GM19324 (cell line): Measurements from ENCODE around the gene MYL3.
"Not testable (repeated sequence)": the region's sequence is repeated elsewhere in the genome, so short reads cannot be mapped to it uniquely, and the experiment has no call there.

ENCODE experiments used
- ATAC-seq: cut with Tn5 transposase; IDR thresholded peaks from one replicate; pipeline ENCODE4 v1.9.1; 2021; ENCODE audit warnings: mild to moderate bottlenecking, moderate library complexity; ENCODE audit not compliant: unreplicated experiment, low FRiP score

MYL3 gene

DNA sequence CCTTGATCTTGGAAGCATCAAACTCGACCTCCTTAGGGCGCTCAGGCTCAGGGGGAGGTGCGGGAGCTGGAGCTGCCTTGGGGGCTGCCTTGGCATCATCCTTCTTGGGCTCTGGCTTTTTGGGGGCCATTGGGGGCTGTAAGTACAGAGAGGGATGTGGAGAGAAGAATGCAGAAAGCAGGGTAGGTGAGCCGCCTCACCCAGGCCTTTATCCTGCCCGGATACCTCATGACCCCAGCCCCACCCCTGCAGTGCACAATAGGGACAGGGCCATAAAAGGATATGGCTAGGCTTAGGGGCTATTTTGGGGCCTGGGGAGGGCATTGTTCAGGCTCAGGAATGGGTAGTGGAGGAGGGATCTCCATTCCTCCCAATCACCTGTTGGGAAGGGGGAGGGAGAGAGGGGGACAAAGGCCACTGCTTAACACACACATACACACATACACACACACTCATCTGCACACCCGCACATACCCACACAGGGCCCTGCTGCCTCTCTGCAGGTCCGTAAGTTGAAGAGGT is at the start of gene MYL3:
MYL3 (minus strand) TSS at position 184 of the 522 bp plus-strand sequence; CDS start at position 130, 54 bp downstream.
- ATAC-seq, result no peak

DNA sequence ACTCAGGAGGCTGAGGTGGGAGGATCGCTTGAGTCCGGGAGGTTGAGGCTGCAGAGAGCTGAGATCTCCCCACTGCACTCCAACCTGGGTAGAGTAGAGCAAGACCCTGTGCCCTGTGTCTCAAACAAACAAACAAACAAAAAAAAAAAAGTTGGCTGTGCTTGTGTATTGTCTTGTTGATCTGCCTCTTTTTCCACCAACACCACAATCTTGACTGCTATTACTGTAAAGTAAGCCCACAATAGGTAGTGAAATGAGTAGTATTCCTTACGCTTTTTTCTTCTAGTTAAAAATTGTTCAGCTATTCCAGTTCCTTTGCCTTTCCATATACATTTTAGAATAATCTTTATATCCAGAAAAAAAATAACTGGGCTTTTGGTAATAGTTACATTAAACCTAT is 49.7 kb upstream of the MYL3 start:
- no peak for ATAC-seq

DNA sequence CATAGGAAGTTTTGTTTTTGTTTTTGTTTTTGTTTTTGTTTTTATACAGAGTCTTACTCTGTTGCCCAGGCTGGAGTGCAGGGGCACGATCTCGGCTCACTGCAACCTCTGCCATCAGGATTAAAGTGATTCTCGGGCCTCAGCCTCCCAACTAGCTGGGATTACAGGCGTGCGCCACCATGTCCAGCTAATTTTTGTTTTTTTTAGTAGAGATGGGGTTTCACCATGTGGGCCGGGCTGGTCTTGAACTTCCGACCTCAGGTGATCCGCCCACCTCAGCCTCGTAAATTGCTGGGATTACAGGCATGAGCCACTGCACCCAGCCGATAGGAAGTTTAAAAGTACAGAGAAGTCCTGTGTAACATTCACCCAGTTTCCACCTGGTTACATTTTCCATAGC is 47.7 kb upstream of the MYL3 start:
- ATAC-seq, result not testable (repeated sequence)

DNA sequence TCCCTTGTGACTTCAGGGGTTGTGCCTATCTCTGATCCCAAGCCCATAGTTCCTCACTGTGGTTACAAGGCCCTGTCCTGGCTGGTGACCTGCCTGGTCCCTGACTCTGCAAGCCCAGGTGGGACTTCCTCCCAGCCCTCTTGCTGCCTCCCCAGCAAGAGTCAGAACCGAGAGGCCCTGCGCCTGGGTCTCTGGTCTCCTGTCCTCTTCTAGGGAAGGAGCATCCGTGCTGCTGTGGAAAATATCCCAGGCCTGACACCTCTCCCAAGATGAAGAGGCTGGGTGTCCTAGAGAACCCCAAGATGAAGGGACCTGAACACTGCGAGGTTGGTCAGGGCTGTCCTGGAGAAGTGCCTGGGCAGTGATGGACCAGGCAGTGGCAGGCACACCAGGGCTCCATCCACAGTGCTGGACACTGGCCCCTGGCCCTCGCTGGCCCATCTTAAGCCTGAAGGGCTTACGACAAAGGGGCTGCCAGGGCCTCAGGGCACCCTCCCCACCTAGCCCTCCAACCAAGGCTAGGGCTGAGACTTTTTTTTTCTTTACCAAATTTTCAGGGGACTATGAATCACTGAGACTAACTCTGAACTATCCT is 47.0 kb upstream of the MYL3 start:
- no peak for ATAC-seq

DNA sequence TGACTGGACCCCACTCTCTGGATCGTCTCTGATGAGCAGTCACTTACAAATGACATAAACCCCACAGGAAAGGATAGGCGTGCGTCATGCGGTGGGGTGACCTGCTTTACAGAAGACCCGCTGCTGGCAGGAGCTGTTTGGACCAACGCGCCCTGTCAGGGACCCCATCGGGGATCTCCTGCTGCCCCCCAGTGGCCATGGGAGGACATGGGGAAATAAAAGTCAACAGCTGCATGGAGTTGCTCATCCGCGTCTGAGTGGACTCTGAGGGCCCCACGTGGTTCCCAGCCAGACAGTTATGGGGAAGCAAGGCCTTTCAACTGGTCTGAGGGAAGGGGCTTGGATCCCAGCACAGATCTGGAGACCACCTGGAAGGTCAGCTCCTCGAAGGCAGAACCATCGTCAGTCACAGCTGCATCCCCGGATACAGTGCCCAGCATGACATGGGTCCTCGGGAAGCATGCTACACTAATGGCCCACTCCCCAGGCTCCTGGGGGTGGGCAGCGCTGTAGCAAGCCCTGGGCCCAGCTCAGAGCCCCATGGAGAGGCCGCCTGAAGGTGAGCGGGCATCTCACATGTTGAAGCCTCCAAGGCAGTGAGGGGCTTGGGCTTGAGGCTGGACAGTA is 46.4 kb upstream of the MYL3 start:
- ATAC-seq, result no peak

DNA sequence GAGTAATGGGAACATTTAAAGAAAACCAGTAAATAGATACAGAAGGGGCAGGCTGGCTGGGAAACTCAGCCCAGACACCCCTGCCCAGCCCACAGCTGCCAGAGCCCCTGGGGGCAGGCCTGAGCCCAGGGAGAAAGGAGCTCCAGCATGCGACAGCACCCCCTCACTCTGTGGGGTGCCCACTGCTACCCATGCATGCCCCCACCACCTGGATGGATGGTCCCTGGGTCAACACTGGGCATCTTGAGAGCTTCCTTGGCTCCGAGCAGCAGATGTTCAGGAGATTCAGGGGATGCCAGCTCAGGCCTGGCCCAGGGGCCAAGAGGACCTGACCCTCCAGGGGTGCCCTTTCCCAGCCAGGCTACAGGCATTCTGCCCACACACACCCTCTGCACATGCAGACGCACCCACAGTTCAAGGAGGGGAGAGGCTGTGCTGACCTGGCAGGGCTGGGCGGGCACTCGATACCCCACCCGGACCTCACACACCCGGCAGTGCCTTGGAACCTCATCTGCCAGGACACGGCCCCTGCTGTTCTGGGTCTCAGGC is 45.8 kb upstream of the MYL3 start:
- ATAC-seq, result no peak

DNA sequence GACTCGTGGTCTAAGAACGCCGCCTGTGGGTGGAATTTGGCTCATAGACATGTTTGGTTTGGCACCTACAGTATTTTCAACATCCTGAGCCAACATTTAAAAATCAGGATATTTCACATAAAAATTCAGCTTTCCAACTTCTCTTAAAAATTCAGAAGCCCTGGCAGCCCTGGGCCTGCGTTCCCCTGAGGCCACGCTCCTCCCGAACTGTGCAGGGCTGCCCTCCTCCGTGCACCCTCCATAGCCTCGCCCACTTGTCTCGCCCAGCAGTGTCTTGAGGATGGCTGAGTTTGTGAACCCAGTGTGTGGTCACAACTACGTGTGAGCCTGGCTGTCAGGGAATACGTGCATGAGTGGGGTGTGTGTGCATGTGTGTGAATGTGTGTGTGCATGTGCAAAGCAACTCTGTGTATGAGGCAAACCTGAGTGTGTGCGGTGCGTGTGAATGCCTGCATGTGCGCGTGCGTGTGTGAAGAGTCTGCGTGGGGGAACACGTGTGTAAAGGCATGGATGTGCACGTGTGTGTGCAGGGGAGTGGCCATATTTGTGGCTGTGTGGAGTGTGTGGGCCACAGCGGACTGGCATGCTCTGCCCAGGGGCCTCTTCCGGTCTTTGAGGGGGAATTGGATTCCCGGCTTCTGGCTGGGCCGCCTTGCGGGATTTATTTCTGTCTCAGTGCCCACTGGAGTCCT is 45.2 kb upstream of the MYL3 start:
- ATAC-seq, result no peak

DNA sequence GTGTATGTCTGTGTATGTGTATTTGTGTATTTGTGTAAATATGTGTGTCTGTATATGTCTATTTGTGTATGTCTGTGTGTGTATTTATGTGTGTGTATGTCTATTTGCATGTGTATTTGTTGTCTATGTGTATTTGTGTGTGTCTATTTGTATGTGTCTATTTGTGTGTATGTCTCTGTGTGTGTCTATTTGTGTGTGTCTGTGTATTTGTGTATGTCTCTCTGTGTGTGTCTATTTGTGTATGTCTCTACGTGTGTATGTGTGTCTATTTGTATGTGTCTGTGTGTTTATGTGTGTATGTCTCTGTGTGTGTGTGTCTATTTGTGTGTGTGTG is 44.7 kb upstream of the MYL3 start:
- no peak for ATAC-seq

DNA sequence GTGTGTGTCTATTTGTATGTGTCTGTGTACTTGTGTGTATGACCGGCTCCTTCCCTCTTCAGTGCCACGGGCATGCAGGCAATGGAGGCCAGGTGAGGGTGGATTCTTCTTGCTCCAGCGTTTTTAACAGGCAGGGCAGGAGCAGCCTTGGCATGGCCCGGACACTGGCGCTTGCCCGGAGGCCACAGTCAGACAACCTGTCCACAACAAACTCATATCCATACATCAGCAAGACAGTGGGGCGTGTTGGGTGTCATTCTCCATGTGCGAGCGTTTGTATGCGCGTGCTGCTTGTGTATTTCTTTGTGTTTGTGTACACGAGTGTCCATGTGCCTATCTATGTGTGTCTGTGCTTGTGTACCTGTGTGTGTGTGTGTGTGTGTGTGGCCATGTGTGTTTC is 44.0 kb upstream of the MYL3 start:
- no peak for ATAC-seq

DNA sequence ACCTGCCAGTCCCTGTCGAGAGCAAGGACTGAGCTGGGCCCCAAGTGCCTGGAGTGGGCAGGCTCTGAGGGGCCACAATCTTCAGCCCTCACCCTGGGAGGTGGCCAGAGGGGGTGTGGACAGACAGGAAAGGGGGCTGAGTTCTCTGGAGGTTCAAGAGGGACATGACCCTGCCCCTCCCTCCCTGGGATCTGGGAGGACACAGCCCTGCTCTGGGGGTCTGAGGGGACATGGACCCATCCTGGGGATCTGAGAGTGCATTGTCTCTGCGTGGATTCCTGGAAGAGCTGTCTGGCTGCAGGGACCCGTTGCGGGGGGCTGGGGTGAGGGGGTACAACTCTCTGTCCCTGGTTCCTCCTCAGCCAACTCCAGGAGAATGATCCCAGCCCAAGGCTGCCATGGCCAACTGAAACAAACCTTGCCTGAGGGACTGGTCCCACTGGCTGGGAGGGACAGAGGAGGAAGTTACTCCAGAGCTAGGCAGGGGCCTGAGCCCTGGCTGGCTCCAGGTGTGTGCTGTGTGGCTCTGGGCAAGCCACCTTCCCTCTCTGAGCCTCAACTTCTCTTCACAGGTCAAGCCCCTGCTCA is 43.3 kb upstream of the MYL3 start:
- ATAC-seq, result no peak

DNA sequence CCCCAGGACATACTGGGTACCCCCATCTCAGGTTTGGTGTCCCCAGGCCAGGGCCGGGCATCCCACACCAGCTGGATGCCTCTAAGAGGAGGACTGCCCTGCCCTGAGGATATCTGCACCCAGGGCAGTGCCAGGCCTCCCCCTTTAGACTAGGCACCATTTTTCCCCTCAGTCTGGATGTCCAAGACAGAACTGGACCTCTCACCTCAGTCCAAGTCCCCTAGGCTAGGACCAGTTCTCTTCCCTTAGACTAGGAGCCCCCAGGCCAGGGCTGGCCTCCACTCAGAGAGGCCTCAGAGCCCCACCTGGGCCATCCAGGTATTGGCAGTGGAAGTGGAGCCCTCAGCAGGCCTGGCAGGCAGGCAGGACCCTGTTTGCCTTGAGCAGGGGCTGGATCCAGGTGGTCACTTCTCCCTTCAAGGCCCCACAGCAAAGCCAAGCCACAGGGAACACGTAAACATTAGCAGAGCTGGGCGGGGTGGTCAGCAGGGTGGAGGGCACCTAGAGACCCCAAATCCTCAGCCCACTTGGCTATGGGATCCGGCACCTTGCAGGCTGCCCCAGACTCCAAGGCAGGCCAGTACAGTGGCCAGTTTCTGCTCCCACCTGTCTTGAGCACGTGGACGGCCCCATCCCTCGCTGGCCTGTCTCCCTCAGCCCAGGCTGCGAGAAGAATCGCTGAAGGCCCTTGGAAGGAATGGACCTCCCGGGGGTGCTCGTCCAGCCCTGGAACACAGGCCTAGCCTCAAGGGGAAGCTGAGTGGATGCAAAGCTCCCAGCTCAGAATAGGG is 42.6 kb upstream of the MYL3 start:
- ATAC-seq, result no peak

DNA sequence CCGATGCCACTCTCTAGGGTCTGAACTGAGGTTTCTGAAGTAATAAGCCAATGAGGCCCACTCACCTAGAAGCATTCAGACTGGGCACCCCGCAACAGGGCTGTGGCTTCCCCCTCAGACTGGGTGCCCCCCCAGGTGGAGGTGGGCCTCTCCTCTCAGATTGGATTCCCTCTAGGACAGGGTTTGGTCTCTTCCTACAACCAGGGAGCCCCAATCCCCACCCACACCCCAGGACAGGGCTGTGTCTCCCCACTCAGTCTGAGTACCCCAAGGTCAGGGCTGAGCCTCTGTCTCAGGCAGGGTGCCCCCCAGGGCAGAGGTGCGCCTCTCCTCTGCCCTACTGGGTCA is 41.9 kb upstream of the MYL3 start:
- no peak for ATAC-seq

DNA sequence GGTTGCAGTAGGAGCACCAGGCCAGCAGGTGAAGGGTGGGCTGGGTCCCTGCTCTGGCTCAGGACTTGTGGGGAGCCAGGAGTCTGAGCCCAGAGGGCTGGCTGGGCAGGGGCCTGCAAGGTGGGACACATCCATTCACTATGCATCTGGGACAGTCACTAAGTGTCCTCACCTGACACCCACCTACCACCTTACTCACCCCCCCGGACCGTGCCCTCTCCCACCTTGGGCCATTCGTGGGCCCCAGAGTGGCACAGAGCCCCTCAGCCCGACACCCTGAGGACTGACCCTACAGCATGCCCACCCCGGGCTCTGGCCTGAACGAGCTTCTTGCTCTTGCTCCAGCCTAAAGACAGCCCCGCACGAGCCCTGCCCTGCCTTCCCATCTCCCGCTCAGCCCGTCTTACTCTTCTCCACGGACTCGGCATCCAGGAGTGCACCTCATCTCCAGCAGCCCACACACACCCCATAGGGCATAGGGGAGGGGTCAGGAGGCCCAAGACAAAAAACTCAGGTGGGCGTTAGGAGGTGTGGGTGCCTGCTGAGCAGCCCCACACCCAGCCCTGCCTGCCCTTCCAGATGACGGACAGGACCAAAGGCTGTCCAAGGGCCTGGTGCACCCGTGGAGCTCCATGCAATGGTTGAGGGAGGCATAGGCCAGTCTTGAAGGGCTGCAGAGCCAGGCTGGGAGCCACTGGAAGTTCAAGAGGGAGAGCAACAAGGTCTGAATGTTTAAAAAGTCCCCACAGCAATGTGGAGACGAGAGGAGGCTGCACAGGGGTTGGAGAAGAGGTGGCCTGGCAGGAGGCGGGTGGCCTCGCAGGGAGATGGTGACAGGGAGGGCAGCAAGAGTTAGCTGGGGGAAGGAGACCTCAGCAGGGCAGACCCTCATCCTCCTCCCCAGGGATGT is 41.3 kb upstream of the MYL3 start:
- no peak for ATAC-seq

DNA sequence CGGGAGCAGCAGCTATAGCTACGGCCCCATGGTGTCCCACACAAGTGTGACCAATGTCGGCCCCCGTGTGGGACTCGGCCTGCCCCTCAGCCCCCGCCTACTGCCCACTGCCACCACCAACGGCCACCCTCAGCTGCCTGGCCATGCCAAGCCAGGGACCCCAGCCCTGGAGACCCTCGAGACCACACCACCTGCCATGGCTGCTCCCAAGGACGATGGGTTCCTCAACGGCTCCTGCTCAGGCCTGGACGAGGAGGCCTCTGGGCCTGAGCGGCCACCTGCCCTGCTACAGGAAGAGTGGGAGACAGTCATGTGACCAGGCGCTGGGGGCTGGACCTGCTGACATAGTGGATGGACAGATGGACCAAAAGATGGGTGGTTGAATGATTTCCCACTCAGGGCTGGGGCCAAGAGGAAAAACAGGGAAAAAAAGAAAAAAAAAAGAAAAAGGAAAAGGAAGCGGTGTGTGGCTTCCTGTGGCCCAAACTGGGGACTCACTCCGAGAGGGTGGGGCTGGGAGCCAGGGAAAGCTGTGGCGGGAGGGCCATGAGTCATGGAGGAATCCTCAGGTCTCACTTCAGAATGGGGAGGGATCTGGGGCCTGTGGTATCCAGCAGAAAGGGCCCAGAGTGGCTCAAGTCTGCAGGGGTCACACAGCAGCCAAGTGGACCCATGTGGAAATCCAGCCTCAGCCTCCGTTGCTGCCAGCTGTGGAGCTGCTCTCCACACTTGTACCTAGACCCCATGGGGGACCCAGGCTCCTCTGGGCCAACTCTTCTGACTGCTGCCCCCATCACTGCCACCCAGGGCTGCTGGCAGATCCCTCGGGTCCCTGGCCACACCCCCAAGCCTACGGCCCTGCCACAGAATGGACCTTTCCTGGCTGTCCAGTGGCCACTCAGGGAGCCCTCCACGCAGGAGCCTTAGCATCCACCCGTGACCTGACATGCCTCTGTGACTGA is 40.4 kb upstream of the MYL3 start:
- ATAC-seq, result no peak

DNA sequence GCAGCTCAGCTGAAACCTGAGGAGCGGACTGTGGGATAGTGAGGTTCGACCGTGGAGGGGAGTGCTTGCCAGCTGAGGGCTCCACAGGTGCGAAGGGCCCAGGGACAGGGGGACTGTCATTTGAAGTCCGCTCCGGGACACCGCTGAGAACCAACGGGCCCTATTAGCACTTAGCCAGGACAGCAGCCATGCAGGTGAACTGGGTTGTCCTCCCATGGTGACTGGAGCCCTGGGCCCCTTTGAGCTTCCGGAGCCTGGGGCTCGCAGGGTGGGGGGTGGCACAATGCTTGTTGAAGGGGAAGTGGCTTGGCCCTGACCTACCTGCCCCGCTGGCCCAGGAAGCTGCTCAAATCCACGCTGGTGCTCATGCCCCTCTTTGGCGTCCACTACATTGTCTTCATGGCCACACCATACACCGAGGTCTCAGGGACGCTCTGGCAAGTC is 39.0 kb upstream of the MYL3 start:
- ATAC-seq, result no peak

DNA sequence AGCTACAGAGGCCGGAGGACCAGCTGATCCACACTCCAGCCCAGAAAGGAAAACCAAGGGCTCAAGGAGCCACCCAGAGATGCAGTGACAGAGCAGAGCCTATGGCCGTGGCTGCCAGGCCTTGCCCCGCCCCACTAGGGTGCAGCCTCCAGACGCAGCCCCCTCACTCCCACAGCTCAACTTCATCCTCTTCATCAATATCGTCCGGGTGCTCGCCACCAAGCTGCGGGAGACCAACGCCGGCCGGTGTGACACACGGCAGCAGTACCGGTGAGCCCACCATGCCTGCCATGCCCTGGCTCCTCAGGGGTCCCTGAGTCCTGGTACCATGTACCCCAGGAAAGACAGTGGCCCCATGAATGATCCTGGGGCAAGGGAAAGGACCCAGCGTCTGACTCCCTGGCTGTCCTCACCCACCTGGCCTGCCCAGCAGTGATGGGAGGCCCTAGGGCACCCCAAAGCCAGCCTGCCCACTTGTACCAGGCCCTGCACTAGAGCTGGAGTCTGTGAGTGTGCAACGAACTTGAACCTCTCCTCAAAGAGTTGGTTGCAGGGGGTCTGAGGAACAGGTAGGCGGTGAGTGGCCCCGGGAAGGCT is 38.4 kb upstream of the MYL3 start:
- ATAC-seq, result no peak

DNA sequence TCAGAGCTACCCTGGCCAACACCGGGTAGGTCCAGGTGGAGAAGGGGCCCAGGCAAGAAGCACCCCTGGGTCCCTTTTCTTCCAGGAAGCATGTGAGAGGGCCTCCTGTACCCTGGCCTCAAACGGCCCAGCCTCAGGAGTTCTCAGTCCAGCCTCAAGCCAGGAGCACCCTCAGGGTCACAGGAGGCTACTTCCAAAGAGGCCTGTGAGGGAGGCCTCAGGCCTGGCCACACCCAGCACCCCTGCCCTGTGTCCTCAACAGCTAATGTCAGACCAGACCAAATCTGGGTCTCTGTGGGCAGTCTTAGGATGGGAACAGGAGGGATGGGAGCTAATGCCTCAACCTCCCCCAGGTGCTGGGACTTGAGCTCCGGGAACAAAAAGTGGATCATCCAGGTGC is 37.8 kb upstream of the MYL3 start:
- no peak for ATAC-seq

DNA sequence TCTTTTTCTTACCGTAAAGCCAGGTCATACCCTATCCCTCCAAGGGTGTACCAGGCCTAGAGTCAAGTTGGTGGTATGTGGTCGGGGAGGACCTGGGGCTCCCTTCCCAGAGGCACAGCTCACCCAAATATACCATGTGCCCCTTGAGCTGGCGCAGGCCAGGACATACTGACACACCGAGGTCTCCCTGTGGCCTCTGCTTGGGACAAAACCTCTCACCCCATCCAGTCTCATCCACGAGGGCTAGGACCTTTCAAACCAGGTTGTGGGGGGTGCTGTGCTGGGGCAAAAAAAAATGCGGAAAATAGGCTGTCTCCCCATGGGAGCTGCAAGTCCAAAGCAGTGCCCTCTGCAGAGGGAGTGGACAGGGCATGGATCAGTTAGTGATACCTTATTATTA is 37.1 kb upstream of the MYL3 start:
- ATAC-seq, result no peak
